Panc1 (cell line): Measurements from ENCODE around the gene HMSD. TPM values are rescaled to one million over a fixed set of nuclear protein-coding genes. Genes with fewer than 3 reads are reported as not detected.
"Not testable (repeated sequence)": the region's sequence is repeated elsewhere in the genome, so short reads cannot be mapped to it uniquely, and the experiment has no call there.

Experiments used
- ATAC-seq: fragments of 200-7000 bp; cut with Tn5 transposase; 2 replicates; pipeline ENCODE4 v1.9.1; 2020; ENCODE audit warnings: mild to moderate bottlenecking, moderate library complexity
- BruUV-seq: library from RNA; stranded (reverse); fragments of 400-500 nt; replicated peaks from 2 replicates; lab custom pipeline; 2021; lab: Mats Ljungman, UMichigan
- CTCF ChIA-PET: fragments of 300-600 bp; sonication (Branson Sonifier 250); formaldehyde crosslinking; loops from one replicate; lab custom pipeline; 2022; ENCODE audit warnings: antibody characterized with exemption; lab: Charles Lee
- POLR2A ChIA-PET: fragments of 300-600 bp; sonication (Branson Sonifier 250); formaldehyde crosslinking; loops from one replicate; lab custom pipeline; 2022; ENCODE audit warnings: antibody characterized with exemption; lab: Charles Lee
- DNase-seq: peaks from one replicate; pipeline ENCODE4 v3.0.0-alpha.2; 2010; ENCODE audit warnings: low read depth, low spot score
- H3K27ac ChIP-seq: 2 replicates; pipeline ENCODE4 v1.5.1; 2011; ENCODE audit warnings: mild to moderate bottlenecking, low read length, inconsistent platforms
- H3K27me3 ChIP-seq: fragments of 200-500 bp; sonication (Bioruptor generic); 2 replicates; pipeline ENCODE4 v1.6.0; 2014; ENCODE audit warnings: low read length, inconsistent platforms; ENCODE audit not compliant: control insufficient read depth, insufficient read depth
- H3K36me3 ChIP-seq: fragments of 200-500 bp; sonication (Bioruptor generic); 2 replicates; pipeline ENCODE4 v1.5.1; 2014; ENCODE audit warnings: inconsistent platforms, mild to moderate bottlenecking, low read length, moderate library complexity; ENCODE audit not compliant: control insufficient read depth, insufficient read depth
- H3K4me1 ChIP-seq: 2 replicates; pipeline ENCODE4 v1.5.1; 2011; ENCODE audit warnings: inconsistent platforms, mild to moderate bottlenecking, low read length, moderate library complexity; ENCODE audit not compliant: control insufficient read depth, insufficient read depth
- H3K4me3 ChIP-seq, 2 experiments: 2 replicates each; pipeline ENCODE4 v1.5.1; 2011 to 2012; ENCODE audit warnings: low read depth in 2 of 2, low read length in 2 of 2, mild to moderate bottlenecking in 2 of 2, inconsistent platforms in 1 of 2, moderate library complexity in 1 of 2
- H3K9me3 ChIP-seq: fragments of 200-500 bp; sonication (Bioruptor generic); 2 replicates; pipeline ENCODE4 v1.5.1; 2014; ENCODE audit warnings: low read depth, mild to moderate bottlenecking, inconsistent platforms, low read length, moderate library complexity; ENCODE audit not compliant: control insufficient read depth, insufficient read depth
- POLR2AphosphoS5 ChIP-seq: IDR thresholded peaks from 2 replicates; pipeline ENCODE4 v1.6.1; 2012; ENCODE audit warnings: mild to moderate bottlenecking, low read depth, low read length, moderate library complexity
- SIN3A ChIP-seq: IDR thresholded peaks from 2 replicates; pipeline ENCODE4 v1.6.1; 2012; ENCODE audit warnings: low read depth, mild to moderate bottlenecking, low read length, moderate library complexity, borderline replicate concordance; ENCODE audit not compliant: insufficient read depth
- TCF7L2 ChIP-seq: IDR thresholded peaks from 2 replicates; pipeline ENCODE4 v1.6.1; 2011; ENCODE audit warnings: mild to moderate bottlenecking, low read depth, low read length, inconsistent platforms
- in situ Hi-C: cut with HindIII; loops from 2 replicates; pipeline ENCODE4 v1.10.0; 2016; ENCODE audit warnings: low sequenced_read_pairs, low pct_unique_long_range_greater_than_20kb
- intact Hi-C: fragments of 100-400 bp; cut with micrococcal nuclease; formaldehyde crosslinking; loops from one replicate; pipeline ENCODE4 v1.10.0; 2022; ENCODE audit not compliant: unreplicated experiment
- total RNA-seq: library from RNA; stranded (reverse); gene quantifications from one replicate; pipeline ENCODE4 v1.2.1, GENCODE V29; 2021; ENCODE audit not compliant: unreplicated experiment
- TF ChIP-seq, protein P1 (sequence below), 2 experiments: IDR thresholded peaks; 2 replicates each; pipeline ENCODE4 v1.6.1; 2011 to 2012; ENCODE audit warnings: low read depth in 2 of 2, control low read depth in 1 of 2, low read length in 1 of 2, mild to moderate bottlenecking in 1 of 2, moderate library complexity in 1 of 2; ENCODE audit not compliant: insufficient read depth in 1 of 2
- TF ChIP-seq, protein P2 (sequence below): fragments of 450-650 bp; IDR thresholded peaks from 2 replicates; pipeline ENCODE4 v1.5.1; 2017; ENCODE audit warnings: mild to moderate bottlenecking

The HMSD gene
- total RNA-seq, 1 experiment from 2014 or later: 1.3 TPM

DNA sequence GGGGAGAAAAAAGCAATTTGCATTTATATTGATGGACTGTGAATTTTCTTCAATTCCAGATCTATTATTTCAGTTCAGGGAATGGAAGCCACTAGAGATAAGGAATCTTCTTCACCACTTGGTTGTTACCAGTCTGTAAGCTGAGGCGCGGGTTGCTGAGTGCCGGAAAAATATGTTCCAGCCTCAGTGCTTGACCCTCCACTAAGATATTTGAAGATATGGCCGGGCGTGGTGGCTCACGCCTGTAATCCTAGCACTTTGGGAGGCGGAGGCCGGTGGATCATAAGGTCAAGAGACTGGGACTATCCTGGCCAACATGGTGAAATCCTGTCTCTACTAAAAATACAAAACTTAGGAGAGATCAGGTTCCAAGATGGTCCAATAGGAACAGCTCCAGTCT lies 9.1 kb upstream of the HMSD start:
- CTCF ChIA-PET: no interaction called here

DNA sequence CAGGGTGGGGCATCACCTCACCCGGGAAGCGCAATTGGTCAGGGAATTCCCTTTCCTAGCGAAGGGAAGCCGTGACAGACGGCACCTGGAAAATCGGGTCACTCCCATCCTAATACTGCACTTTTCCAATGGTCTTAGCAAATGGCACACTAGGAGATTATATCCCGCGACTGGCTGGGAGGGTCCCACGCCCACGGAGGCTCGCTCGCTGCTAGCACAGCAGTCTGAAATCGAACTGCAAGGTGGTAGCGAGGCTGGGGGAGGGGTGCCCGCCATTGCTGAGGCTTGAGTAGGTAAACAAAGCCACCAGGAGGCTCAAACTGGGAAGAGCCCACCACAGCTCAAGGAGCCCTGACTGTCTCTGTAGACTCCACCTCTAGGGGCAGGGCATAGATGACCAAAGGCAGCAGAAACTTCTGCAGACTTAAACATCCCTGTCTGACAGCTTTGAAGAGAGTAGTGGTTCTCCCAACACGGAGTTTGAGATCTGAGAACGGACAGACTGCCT lies 8.5 kb upstream of the HMSD start:
- in situ Hi-C loops, CTCF ChIA-PET, H3K27ac ChIP-seq, BruUV-seq, H3K27me3 ChIP-seq, DNase-seq, H3K4me1 ChIP-seq, H3K36me3 ChIP-seq, ATAC-seq, intact Hi-C loops, POLR2A ChIA-PET, H3K4me3 ChIP-seq, H3K9me3 ChIP-seq: not testable (repeated sequence)

More for the DNA sequence above, 9.1 kb upstream of the HMSD start:
- Histone ChIP-seq H3K27ac (no peak overlapping the region), H3K4me3 (no peak overlapping the region), H3K36me3 (no peaks in the 10 kb centered on the region), H3K27me3 (peaks cover 5% of the 10 kb centered on the region; the same call in 1 of the 2 replicates), H3K4me1 (no peaks in the 10 kb centered on the region; the same call in 1 of the 2 replicates), H3K9me3 (no peaks in the 10 kb centered on the region)
- POLR2A ChIA-PET: no interaction called here
- DNase-seq: no peak
- no peak for ATAC-seq
- intact Hi-C loops: no loop called here
- no TSS peak for BruUV-seq
- TF ChIP-seq TCF7L2 (no peak), SIN3A (no peak)
- TF ChIP-seq, protein P1, sequence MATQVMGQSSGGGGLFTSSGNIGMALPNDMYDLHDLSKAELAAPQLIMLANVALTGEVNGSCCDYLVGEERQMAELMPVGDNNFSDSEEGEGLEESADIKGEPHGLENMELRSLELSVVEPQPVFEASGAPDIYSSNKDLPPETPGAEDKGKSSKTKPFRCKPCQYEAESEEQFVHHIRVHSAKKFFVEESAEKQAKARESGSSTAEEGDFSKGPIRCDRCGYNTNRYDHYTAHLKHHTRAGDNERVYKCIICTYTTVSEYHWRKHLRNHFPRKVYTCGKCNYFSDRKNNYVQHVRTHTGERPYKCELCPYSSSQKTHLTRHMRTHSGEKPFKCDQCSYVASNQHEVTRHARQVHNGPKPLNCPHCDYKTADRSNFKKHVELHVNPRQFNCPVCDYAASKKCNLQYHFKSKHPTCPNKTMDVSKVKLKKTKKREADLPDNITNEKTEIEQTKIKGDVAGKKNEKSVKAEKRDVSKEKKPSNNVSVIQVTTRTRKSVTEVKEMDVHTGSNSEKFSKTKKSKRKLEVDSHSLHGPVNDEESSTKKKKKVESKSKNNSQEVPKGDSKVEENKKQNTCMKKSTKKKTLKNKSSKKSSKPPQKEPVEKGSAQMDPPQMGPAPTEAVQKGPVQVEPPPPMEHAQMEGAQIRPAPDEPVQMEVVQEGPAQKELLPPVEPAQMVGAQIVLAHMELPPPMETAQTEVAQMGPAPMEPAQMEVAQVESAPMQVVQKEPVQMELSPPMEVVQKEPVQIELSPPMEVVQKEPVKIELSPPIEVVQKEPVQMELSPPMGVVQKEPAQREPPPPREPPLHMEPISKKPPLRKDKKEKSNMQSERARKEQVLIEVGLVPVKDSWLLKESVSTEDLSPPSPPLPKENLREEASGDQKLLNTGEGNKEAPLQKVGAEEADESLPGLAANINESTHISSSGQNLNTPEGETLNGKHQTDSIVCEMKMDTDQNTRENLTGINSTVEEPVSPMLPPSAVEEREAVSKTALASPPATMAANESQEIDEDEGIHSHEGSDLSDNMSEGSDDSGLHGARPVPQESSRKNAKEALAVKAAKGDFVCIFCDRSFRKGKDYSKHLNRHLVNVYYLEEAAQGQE (IDR thresholded peaks at IDR 0.05; ENCODE audit: insufficient read depth in 1 of 2, low read depth in 2 of 2, low read length in 1 of 2): no peak
- in situ Hi-C loops: no loop called here

DNA sequence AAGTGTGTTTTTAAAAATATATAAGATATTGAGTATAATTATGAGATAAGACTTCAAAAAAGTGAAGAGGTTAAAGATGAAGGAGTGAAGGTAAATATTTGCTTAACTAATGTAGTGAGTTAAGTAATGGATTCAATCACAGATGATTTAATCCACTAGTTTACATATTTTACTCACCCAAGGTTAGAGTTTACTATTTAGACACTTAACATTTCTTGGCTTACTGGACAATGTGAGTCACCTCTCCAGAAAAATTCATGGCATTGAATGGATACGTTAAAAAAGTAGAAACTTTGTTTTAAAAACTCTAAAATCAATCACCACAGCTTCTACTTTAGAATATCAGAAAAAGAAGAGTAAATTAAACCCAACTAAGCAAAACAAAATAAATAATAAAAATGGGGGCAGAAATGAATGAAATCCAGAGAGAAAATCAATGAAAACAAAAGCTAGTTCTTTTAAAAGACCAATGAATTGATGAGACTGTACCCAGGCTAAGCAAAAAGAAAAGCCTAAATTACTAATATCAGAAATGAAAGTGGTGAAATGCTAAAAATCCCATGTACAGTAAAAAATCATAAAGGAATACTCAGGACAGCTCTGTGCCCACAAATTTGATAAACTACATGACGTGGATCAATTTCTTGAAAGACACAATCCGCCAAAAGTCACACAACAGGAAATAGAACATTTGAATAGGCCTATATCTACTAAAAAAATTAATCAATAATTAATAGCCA lies 1.9 kb upstream of the HMSD start:
- TF ChIP-seq TCF7L2 (no peak), POLR2AphosphoS5 (no peak), SIN3A (no peak)
- TF ChIP-seq, protein P2, sequence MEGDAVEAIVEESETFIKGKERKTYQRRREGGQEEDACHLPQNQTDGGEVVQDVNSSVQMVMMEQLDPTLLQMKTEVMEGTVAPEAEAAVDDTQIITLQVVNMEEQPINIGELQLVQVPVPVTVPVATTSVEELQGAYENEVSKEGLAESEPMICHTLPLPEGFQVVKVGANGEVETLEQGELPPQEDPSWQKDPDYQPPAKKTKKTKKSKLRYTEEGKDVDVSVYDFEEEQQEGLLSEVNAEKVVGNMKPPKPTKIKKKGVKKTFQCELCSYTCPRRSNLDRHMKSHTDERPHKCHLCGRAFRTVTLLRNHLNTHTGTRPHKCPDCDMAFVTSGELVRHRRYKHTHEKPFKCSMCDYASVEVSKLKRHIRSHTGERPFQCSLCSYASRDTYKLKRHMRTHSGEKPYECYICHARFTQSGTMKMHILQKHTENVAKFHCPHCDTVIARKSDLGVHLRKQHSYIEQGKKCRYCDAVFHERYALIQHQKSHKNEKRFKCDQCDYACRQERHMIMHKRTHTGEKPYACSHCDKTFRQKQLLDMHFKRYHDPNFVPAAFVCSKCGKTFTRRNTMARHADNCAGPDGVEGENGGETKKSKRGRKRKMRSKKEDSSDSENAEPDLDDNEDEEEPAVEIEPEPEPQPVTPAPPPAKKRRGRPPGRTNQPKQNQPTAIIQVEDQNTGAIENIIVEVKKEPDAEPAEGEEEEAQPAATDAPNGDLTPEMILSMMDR: no peak
- TF ChIP-seq, protein P1 (IDR thresholded peaks at IDR 0.05; ENCODE audit: insufficient read depth in 1 of 2, low read depth in 2 of 2, low read length in 1 of 2): no peak
- DNase-seq: no peak
- ChIA-PET CTCF (no interaction called here), POLR2A (no interaction called here)
- no TSS peak for BruUV-seq
- Histone ChIP-seq H3K27ac (no peak overlapping the region), H3K27me3 (no peaks in the 10 kb centered on the region), H3K4me1 (no peaks in the 10 kb centered on the region), H3K36me3 (no peaks in the 10 kb centered on the region), H3K4me3 (no peak overlapping the region), H3K9me3 (no peaks in the 10 kb centered on the region)
- intact Hi-C loops (no loop called here), in situ Hi-C loops (no loop called here)
- no peak for ATAC-seq
